Breast epithelium (tissue), 3 donors: ENCODE data around the gene APCDD1.

Experiments used
- CTCF ChIP-seq, 3 donors: fragments of 450-650 bp; IDR thresholded peaks; one replicate each; pipeline ENCODE4 v1.5.1; 2016 to 2017; ENCODE audit warnings: antibody characterized with exemption in 3 of 3, mild to moderate bottlenecking in 3 of 3, moderate library complexity in 3 of 3
- POLR2A ChIP-seq: fragments of 450-650 bp; IDR thresholded peaks from one replicate; pipeline ENCODE4 v1.6.1; 2016; ENCODE audit warnings: antibody characterized with exemption, mild to moderate bottlenecking, moderate library complexity
- POLR2AphosphoS5 ChIP-seq, 3 donors: sonication (generic); formaldehyde crosslinking; IDR thresholded peaks; one replicate each; pipeline ENCODE4 v1.6.1; 2017; ENCODE audit warnings: antibody characterized with exemption in 3 of 3

DNA sequence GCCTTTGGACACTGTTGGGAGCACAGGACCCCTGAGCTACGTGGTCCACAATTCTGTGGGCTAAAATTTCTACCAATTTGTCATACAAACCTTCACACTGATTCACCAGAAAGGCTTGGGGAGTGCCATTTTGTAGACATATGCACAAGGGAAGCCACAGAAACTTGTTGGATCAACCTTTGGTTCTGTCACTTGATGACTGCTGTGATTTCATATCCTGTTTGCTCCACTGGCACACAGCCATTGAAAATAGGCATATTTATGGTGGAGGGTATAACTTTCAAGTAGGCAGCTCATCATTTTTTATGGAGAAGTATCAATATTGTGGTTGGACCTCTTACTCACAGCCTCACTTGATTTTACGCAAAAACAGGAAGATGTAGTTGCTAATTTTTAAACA, 81.8 kb downstream of the APCDD1 start:
- TF ChIP-seq CTCF (IDR thresholded peaks at IDR 0.05) (no peak), POLR2A (no peak), POLR2AphosphoS5 (IDR thresholded peaks at IDR 0.05) (no peak)
